ENCODE results near the gene TMEM91. TPM values are rescaled to one million over a fixed set of nuclear protein-coding genes. Genes with fewer than 3 reads are reported as not detected.

Gene TMEM91
- total and polyA plus RNA-seq, 2 experiments from 2014 or later: 27.5 to 51.8 TPM

GRCh38 chr19:41422456-41422855 is 46.1 kb downstream of the TMEM91 start:
- WGBS (ENCODE audit: low lambda C conversion rate, missing lambda C conversion rate): 90% methylated on average over 18 of the region's 18 CpGs
- Histone ChIP-seq H3K4me3 (no peak overlapping the region), H4K20me1 (ENCODE audit: insufficient read depth, poor library complexity, severe bottlenecking) (no peaks in the 10 kb centered on the region), H2AFZ (no peak overlapping the region), H3K27me3 (no peaks in the 10 kb centered on the region), H3K9me2 (replicated peaks; ENCODE audit: insufficient read depth) (no peaks in the 10 kb centered on the region), H3K36me3 (replicated peaks; ENCODE audit: insufficient read depth, low read depth) (no peaks in the 10 kb centered on the region), H3K79me2 (peaks cover 30% of the 10 kb centered on the region), H3K27ac (no peak overlapping the region), H3K9me3 (ENCODE audit: low read depth) (no peaks in the 10 kb centered on the region), H3K4me1 (ENCODE audit: insufficient read depth) (peaks cover 12% of the 10 kb centered on the region), H3K4me2 (no peak overlapping the region)
- TF ChIP-seq EZH2 (IDR thresholded peaks at IDR 0.05; ENCODE audit: borderline replicate concordance): no peak
- no peak for TF ChIP-seq EZH2phosphoT487 (IDR thresholded peaks at IDR 0.05; ENCODE audit: low read depth, severe bottlenecking, unreplicated experiment)
- TF ChIP-seq, protein P1, sequence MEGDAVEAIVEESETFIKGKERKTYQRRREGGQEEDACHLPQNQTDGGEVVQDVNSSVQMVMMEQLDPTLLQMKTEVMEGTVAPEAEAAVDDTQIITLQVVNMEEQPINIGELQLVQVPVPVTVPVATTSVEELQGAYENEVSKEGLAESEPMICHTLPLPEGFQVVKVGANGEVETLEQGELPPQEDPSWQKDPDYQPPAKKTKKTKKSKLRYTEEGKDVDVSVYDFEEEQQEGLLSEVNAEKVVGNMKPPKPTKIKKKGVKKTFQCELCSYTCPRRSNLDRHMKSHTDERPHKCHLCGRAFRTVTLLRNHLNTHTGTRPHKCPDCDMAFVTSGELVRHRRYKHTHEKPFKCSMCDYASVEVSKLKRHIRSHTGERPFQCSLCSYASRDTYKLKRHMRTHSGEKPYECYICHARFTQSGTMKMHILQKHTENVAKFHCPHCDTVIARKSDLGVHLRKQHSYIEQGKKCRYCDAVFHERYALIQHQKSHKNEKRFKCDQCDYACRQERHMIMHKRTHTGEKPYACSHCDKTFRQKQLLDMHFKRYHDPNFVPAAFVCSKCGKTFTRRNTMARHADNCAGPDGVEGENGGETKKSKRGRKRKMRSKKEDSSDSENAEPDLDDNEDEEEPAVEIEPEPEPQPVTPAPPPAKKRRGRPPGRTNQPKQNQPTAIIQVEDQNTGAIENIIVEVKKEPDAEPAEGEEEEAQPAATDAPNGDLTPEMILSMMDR (IDR thresholded peaks at IDR 0.05; ENCODE audit: poor library complexity): no peak
- no peak for DNase-seq (ENCODE audit: low spot score)

- Histone ChIP-seq H3K79me2 (peaks cover 30% of the 10 kb centered on the region), H3K9me2 (replicated peaks; ENCODE audit: insufficient read depth) (no peaks in the 10 kb centered on the region), H4K20me1 (ENCODE audit: insufficient read depth, poor library complexity, severe bottlenecking) (no peaks in the 10 kb centered on the region), H3K27me3 (no peaks in the 10 kb centered on the region), H3K4me2 (no peak overlapping the region), H3K27ac (no peak overlapping the region), H3K4me3 (no peak overlapping the region), H3K9me3 (ENCODE audit: low read depth) (no peaks in the 10 kb centered on the region), H3K36me3 (replicated peaks; ENCODE audit: insufficient read depth, low read depth) (no peaks in the 10 kb centered on the region), H2AFZ (no peak overlapping the region), H3K4me1 (ENCODE audit: insufficient read depth) (peaks cover 17% of the 10 kb centered on the region)
- TF ChIP-seq, protein P1 (IDR thresholded peaks at IDR 0.05; ENCODE audit: poor library complexity): no peak
- 97% methylated on average over 12 of the region's 12 CpGs for WGBS (ENCODE audit: low lambda C conversion rate, missing lambda C conversion rate)
- DNase-seq (ENCODE audit: low spot score): no peak
Measured at GRCh38 chr19:41422955-41423354, 46.6 kb downstream of the TMEM91 start.

DNA sequence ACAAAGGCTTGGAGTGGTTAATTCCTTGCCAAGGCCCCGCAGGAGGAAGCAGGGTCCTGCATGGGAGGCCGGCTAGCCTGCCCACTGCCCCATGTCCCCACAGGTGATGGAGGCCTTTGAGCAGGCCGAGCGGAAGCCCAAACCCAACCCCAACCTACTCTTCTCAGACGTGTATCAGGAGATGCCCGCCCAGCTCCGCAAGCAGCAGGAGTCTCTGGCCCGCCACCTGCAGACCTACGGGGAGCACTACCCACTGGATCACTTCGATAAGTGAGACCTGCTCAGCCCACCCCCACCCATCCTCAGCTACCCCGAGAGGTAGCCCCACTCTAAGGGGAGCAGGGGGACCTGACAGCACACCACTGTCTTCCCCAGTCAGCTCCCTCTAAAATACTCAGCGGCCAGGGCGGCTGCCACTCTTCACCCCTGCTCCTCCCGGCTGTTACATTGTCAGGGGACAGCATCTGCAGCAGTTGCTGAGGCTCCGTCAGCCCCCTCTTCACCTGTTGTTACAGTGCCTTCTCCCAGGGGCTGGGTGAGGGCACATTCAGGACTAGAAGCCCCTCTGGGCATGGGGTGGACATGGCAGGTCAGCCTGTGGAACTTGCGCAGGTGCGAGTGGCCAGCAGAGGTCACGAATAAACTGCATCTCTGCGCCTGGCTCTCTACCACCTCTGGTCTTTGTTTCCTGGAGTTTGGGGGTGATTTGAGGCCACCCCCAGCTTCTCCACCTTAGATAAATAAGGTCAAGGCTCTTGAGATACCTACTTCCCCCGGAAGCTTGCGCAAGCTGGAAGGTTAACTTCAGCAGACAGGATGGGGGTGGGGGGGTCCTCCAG is 48.2 kb downstream of the TMEM91 start:
- Histone ChIP-seq H3K4me3 (no peak overlapping the region), H3K36me3 (replicated peaks; ENCODE audit: insufficient read depth, low read depth) (no peaks in the 10 kb centered on the region), H3K27me3 (no peaks in the 10 kb centered on the region), H3K4me2 (no peak overlapping the region), H3K9me3 (ENCODE audit: low read depth) (no peaks in the 10 kb centered on the region), H3K27ac (no peak overlapping the region), H3K79me2 (peaks cover 41% of the 10 kb centered on the region), H3K4me1 (ENCODE audit: insufficient read depth) (peaks cover 25% of the 10 kb centered on the region), H3K9me2 (replicated peaks; ENCODE audit: insufficient read depth) (no peaks in the 10 kb centered on the region), H4K20me1 (ENCODE audit: insufficient read depth, poor library complexity, severe bottlenecking) (no peaks in the 10 kb centered on the region), H2AFZ (no peak overlapping the region)
- WGBS (ENCODE audit: low lambda C conversion rate, missing lambda C conversion rate): 91% methylated on average over 19 of the region's 21 CpGs
- TF ChIP-seq, protein P1 (IDR thresholded peaks at IDR 0.05; ENCODE audit: poor library complexity): no peak
- TF ChIP-seq EZH2phosphoT487 (IDR thresholded peaks at IDR 0.05; ENCODE audit: low read depth, severe bottlenecking, unreplicated experiment): no peak
- no peak for TF ChIP-seq EZH2 (IDR thresholded peaks at IDR 0.05; ENCODE audit: borderline replicate concordance)
- DNase-seq (ENCODE audit: low spot score): no peak
